SK-N-SH treated with all-trans-retinoic acid at 6 μM for 48 hours (cell line): ENCODE data around the gene MAX.

Source experiments
- ATAC-seq: fragments of 200-7000 bp; cut with Tn5 transposase; 3 replicates; pipeline ENCODE4 v1.9.1; 2020; ENCODE audit warnings: mild to moderate bottlenecking, moderate library complexity
- ARNTL ChIP-seq: fragments of 450-650 bp; formaldehyde crosslinking; IDR thresholded peaks from 2 replicates; pipeline ENCODE4 v1.5.0; 2020; ENCODE audit warnings: low read depth, mild to moderate bottlenecking, moderate library complexity, borderline replicate concordance
- BACH2 ChIP-seq: fragments of 250-450 bp; sonication (Bioruptor Pico); IDR thresholded peaks from 2 replicates; pipeline ENCODE4 v1.9.0; 2021; ENCODE audit warnings: mild to moderate bottlenecking, borderline replicate concordance
- CSRNP3 ChIP-seq: fragments of 250-450 bp; sonication (Bioruptor Pico); IDR thresholded peaks from 2 replicates; pipeline ENCODE4 v1.5.1; 2021; ENCODE audit warnings: mild to moderate bottlenecking, moderate library complexity
- ESRRG ChIP-seq: fragments of 250-450 bp; sonication (Bioruptor Pico); IDR thresholded peaks from 2 replicates; pipeline ENCODE4 v1.6.1; 2021; ENCODE audit warnings: mild to moderate bottlenecking
- GLIS3 ChIP-seq: fragments of 250-450 bp; sonication (Bioruptor Pico); IDR thresholded peaks from 2 replicates; pipeline ENCODE4 v1.5.0; 2020; ENCODE audit warnings: mild to moderate bottlenecking, moderate library complexity
- ISL1 ChIP-seq: fragments of 250-450 bp; sonication (Bioruptor Pico); IDR thresholded peaks from 2 replicates; pipeline ENCODE4 v2.1.2; 2022; ENCODE audit warnings: mild to moderate bottlenecking, moderate library complexity
- OSR1 ChIP-seq: fragments of 250-450 bp; sonication (Bioruptor Pico); IDR thresholded peaks from 2 replicates; pipeline ENCODE4 v1.8.0; 2022; ENCODE audit warnings: moderate library complexity, mild to moderate bottlenecking, inconsistent platforms
- PPARA ChIP-seq: fragments of 250-450 bp; sonication (Bioruptor Pico); IDR thresholded peaks from 2 replicates; pipeline ENCODE4 v1.5.0; 2020; ENCODE audit warnings: mild to moderate bottlenecking, borderline replicate concordance
- RARB ChIP-seq: fragments of 250-450 bp; sonication (Bioruptor Pico); IDR thresholded peaks from 2 replicates; pipeline ENCODE4 v1.8.0; 2021; ENCODE audit warnings: mild to moderate bottlenecking, moderate library complexity
- SNAI2 ChIP-seq: fragments of 250-450 bp; sonication (Bioruptor Pico); IDR thresholded peaks from 2 replicates; pipeline ENCODE4 v1.5.0; 2020; ENCODE audit warnings: mild to moderate bottlenecking, moderate library complexity
- TCF4 ChIP-seq: fragments of 250-450 bp; sonication (Bioruptor Pico); IDR thresholded peaks from 2 replicates; pipeline ENCODE4 v1.8.0; 2021; ENCODE audit warnings: mild to moderate bottlenecking, moderate library complexity, borderline replicate concordance
- TSHZ2 ChIP-seq: fragments of 250-450 bp; sonication (Bioruptor Pico); IDR thresholded peaks from 2 replicates; pipeline ENCODE4 v1.5.0; 2020; ENCODE audit warnings: mild to moderate bottlenecking, moderate library complexity
- ZC3H10 ChIP-seq: fragments of 250-450 bp; sonication (Bioruptor Pico); IDR thresholded peaks from 2 replicates; pipeline ENCODE4 v1.5.1; 2021; ENCODE audit warnings: mild to moderate bottlenecking, moderate library complexity
- ZFP30 ChIP-seq: fragments of 450-650 bp; formaldehyde crosslinking; IDR thresholded peaks from 2 replicates; pipeline ENCODE4 v1.5.0; 2022; ENCODE audit warnings: mild to moderate bottlenecking, moderate library complexity
- ZNF565 ChIP-seq: fragments of 450-650 bp; formaldehyde crosslinking; conservative IDR thresholded peaks from 2 replicates; pipeline ENCODE4 v1.5.0; 2020; ENCODE audit warnings: low read depth, mild to moderate bottlenecking, moderate library complexity
- ZNF70 ChIP-seq: fragments of 450-650 bp; formaldehyde crosslinking; IDR thresholded peaks from 2 replicates; pipeline ENCODE4 v1.5.0; 2020; ENCODE audit warnings: mild to moderate bottlenecking, moderate library complexity
- ZNF8 ChIP-seq: fragments of 450-650 bp; formaldehyde crosslinking; IDR thresholded peaks from 2 replicates; pipeline ENCODE4 v1.5.0; 2020; ENCODE audit warnings: mild to moderate bottlenecking, moderate library complexity
- TF ChIP-seq, protein P1 (sequence below): fragments of 250-450 bp; sonication (Bioruptor Pico); IDR thresholded peaks from 2 replicates; pipeline ENCODE4 v1.8.0; 2020; ENCODE audit warnings: mild to moderate bottlenecking, moderate library complexity, borderline replicate concordance
- TF ChIP-seq, protein P2 (sequence below): fragments of 250-450 bp; sonication (Bioruptor Pico); IDR thresholded peaks from 2 replicates; pipeline ENCODE4 v1.5.1; 2020; ENCODE audit warnings: low read depth, mild to moderate bottlenecking, moderate library complexity

MAX gene

GRCh38 chr14:65074449-65075150, 27.7 kb downstream of the MAX start (continued):
- no peak for TF ChIP-seq TSHZ2 (CRISPR knock-in tag)
- no peak for TF ChIP-seq PPARA (CRISPR knock-in tag)

DNA sequence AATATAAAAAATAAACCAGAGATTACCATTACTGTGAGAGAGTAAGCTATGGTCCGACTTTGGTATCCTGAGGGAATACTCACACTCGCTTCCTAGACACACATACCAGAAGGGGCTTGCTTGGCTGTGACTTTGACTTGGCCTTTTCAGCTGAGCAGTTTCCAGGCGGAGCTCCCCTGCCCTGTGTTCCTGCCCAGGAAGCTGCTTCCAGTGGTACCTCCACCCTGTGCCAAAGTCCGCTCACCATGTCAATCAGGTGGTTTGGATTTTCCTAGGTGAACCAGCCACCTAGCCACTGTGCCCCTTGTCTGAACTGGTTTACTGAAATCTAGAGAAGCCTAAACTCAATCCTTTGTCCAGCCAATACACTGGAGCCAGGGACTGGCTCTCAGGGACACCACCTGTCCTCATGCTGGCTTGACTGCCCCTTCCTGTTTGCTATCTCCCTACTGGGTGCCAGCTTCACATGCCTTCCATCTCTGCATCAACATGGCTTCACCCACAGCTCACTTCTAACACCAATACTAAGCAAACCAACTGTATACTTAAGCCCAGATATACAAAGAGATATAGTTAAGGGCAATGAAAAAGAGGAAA, 28.6 kb downstream of the MAX start:
- ATAC-seq = no peak
- TF ChIP-seq PPARA (CRISPR knock-in tag) = no peak
- TF ChIP-seq ZNF8 = no peak
- no peak for TF ChIP-seq ZNF565 (CRISPR knock-in tag)
- no peak for TF ChIP-seq ISL1 (CRISPR knock-in tag)
- no peak for TF ChIP-seq GLIS3 (CRISPR knock-in tag)
- no peak for TF ChIP-seq ZC3H10 (CRISPR knock-in tag)
- TF ChIP-seq TSHZ2 (CRISPR knock-in tag) = no peak
- TF ChIP-seq BACH2 (CRISPR knock-in tag) = no peak
- TF ChIP-seq OSR1 (CRISPR knock-in tag) = no peak
- TF ChIP-seq ZNF70 = no peak
- no peak for TF ChIP-seq CSRNP3 (CRISPR knock-in tag)
- no peak for TF ChIP-seq RARB (CRISPR knock-in tag)
- TF ChIP-seq ESRRG (CRISPR knock-in tag) = no peak
- no peak for TF ChIP-seq SNAI2 (CRISPR knock-in tag)
- no peak for TF ChIP-seq ZFP30 (CRISPR knock-in tag)
- TF ChIP-seq, protein P1, sequence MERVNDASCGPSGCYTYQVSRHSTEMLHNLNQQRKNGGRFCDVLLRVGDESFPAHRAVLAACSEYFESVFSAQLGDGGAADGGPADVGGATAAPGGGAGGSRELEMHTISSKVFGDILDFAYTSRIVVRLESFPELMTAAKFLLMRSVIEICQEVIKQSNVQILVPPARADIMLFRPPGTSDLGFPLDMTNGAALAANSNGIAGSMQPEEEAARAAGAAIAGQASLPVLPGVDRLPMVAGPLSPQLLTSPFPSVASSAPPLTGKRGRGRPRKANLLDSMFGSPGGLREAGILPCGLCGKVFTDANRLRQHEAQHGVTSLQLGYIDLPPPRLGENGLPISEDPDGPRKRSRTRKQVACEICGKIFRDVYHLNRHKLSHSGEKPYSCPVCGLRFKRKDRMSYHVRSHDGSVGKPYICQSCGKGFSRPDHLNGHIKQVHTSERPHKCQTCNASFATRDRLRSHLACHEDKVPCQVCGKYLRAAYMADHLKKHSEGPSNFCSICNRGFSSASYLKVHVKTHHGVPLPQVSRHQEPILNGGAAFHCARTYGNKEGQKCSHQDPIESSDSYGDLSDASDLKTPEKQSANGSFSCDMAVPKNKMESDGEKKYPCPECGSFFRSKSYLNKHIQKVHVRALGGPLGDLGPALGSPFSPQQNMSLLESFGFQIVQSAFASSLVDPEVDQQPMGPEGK (CRISPR knock-in tag) = no peak

- ATAC-seq = no peak
- TF ChIP-seq, protein P2, sequence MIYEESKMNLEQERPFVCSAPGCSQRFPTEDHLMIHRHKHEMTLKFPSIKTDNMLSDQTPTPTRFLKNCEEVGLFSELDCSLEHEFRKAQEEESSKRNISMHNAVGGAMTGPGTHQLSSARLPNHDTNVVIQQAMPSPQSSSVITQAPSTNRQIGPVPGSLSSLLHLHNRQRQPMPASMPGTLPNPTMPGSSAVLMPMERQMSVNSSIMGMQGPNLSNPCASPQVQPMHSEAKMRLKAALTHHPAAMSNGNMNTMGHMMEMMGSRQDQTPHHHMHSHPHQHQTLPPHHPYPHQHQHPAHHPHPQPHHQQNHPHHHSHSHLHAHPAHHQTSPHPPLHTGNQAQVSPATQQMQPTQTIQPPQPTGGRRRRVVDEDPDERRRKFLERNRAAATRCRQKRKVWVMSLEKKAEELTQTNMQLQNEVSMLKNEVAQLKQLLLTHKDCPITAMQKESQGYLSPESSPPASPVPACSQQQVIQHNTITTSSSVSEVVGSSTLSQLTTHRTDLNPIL = no peak
- TF ChIP-seq ZFP30 (CRISPR knock-in tag) (no peak), TCF4 (CRISPR knock-in tag) (no peak), ESRRG (CRISPR knock-in tag) (no peak), ARNTL (CRISPR knock-in tag) (no peak), SNAI2 (CRISPR knock-in tag) (no peak), PPARA (CRISPR knock-in tag) (no peak), ZNF8 (no peak), ZNF565 (CRISPR knock-in tag) (no peak), GLIS3 (CRISPR knock-in tag) (no peak), CSRNP3 (CRISPR knock-in tag) (no peak), ISL1 (CRISPR knock-in tag) (no peak), TSHZ2 (CRISPR knock-in tag) (no peak)
These were observed 29.4 kb downstream of the MAX start for GRCh38 chr14:65072937-65073336.
